Measurements from ENCODE around the gene RAB20. TPM values are rescaled to one million over a fixed set of nuclear protein-coding genes. Genes with fewer than 3 reads are reported as not detected.

The RAB20 gene
- total and polyA plus RNA-seq, 9 donors, result 14.5 to 32.6 (median 22.0) TPM

GRCh38 chr13:110485604-110486003 is 75.9 kb downstream of the RAB20 start:
- Histone ChIP-seq H3K9me3 (no peaks in the 10 kb centered on the region), H3K4me1 (ENCODE audit: insufficient read depth) (no peaks in the 10 kb centered on the region), H3K4me3 (no peak overlapping the region), H3K27me3 (no peaks in the 10 kb centered on the region), H3K36me3 (no peaks in the 10 kb centered on the region), H3K27ac (no peak overlapping the region)
- intact Hi-C loops (cut with DNase I), result no loop called here
- DNase-seq, result no peak
- TF ChIP-seq POLR2A (IDR thresholded peaks at IDR 0.05) (no peak), CTCF (IDR thresholded peaks at IDR 0.05) (no peak), EP300 (IDR thresholded peaks at IDR 0.05) (no peak)
- WGBS, 3 donors, result 60 to 66% (median 66%) methylated on average over 9 of the region's 9 CpGs

GRCh38 chr13:110484290-110485048 is 77.1 kb downstream of the RAB20 start:
- no peaks in the 10 kb centered on the region for H3K27me3 ChIP-seq
- WGBS, 3 donors, result 90 to 93% (median 91%) methylated on average over 18 of the region's 18 CpGs
- no peaks in the 10 kb centered on the region for H3K36me3 ChIP-seq
- intact Hi-C loops (cut with DNase I), result no loop called here
- H3K27ac ChIP-seq, result no peak overlapping the region
- TF ChIP-seq POLR2A (IDR thresholded peaks at IDR 0.05), result no peak
- TF ChIP-seq CTCF (IDR thresholded peaks at IDR 0.05), result no peak
- TF ChIP-seq EP300 (IDR thresholded peaks at IDR 0.05), result no peak
- DNase-seq, result no peak
- no peak overlapping the region for H3K4me3 ChIP-seq
- H3K4me1 ChIP-seq (ENCODE audit: insufficient read depth), result no peaks in the 10 kb centered on the region
- H3K9me3 ChIP-seq, result no peaks in the 10 kb centered on the region

- no peak for TF ChIP-seq POLR2A (IDR thresholded peaks at IDR 0.05)
- no peak for TF ChIP-seq CTCF (IDR thresholded peaks at IDR 0.05)
- no peak for TF ChIP-seq EP300 (IDR thresholded peaks at IDR 0.05)
- H3K36me3 ChIP-seq, result no peaks in the 10 kb centered on the region
- WGBS, 3 donors, result 88 to 89% (median 88%) methylated on average over 13 of the region's 13 CpGs
- H3K27me3 ChIP-seq, result no peaks in the 10 kb centered on the region
- no peaks in the 10 kb centered on the region for H3K4me1 ChIP-seq (ENCODE audit: insufficient read depth)
- DNase-seq, result no peak
- no peaks in the 10 kb centered on the region for H3K9me3 ChIP-seq
- H3K4me3 ChIP-seq, result no peak overlapping the region
- intact Hi-C loops (cut with DNase I), result no loop called here
- H3K27ac ChIP-seq, result no peak overlapping the region
Measured at GRCh38 chr13:110483386-110483968, 78.0 kb downstream of the RAB20 start.

GRCh38 chr13:110480161-110480560 is 81.4 kb downstream of the RAB20 start:
- Histone ChIP-seq H3K4me3 (no peak overlapping the region), H3K27ac (no peak overlapping the region), H3K27me3 (no peaks in the 10 kb centered on the region), H3K36me3 (no peaks in the 10 kb centered on the region), H3K9me3 (no peaks in the 10 kb centered on the region), H3K4me1 (ENCODE audit: insufficient read depth) (no peaks in the 10 kb centered on the region)
- DNase-seq, result no peak
- intact Hi-C loops (cut with DNase I), result no loop called here
- TF ChIP-seq CTCF (IDR thresholded peaks at IDR 0.05) (no peak), EP300 (IDR thresholded peaks at IDR 0.05) (no peak), POLR2A (IDR thresholded peaks at IDR 0.05) (no peak)
- WGBS, 3 donors, result 65 to 73% (median 70%) methylated on average over 5 of the region's 5 CpGs
